Panc1 (cell line): Measurements from ENCODE around the gene ZNF319.

ENCODE experiments used
- CTCF ChIP-seq: fragments of 450-650 bp; IDR thresholded peaks from 2 replicates; pipeline ENCODE4 v1.5.1; 2017; ENCODE audit warnings: mild to moderate bottlenecking
- POLR2AphosphoS5 ChIP-seq: IDR thresholded peaks from 2 replicates; pipeline ENCODE4 v1.6.1; 2012; ENCODE audit warnings: mild to moderate bottlenecking, low read depth, low read length, moderate library complexity
- REST ChIP-seq, 2 experiments: IDR thresholded peaks; 2 replicates each; pipeline ENCODE4 v1.6.1; 2011 to 2012; ENCODE audit warnings: low read depth in 2 of 2, control low read depth in 1 of 2, low read length in 1 of 2, mild to moderate bottlenecking in 1 of 2, moderate library complexity in 1 of 2; ENCODE audit not compliant: insufficient read depth in 1 of 2

- TF ChIP-seq CTCF: no peak
- TF ChIP-seq POLR2AphosphoS5: no peak
- TF ChIP-seq REST (IDR thresholded peaks at IDR 0.05; ENCODE audit: insufficient read depth in 1 of 2, low read depth in 2 of 2, low read length in 1 of 2): no peak
Measured at GRCh38 chr16:57955572-57956188, 44.8 kb downstream of the ZNF319 start.
